ENCODE measurements around the gene CYP27C1. TPM values are rescaled to one million over a fixed set of nuclear protein-coding genes. Genes with fewer than 3 reads are reported as not detected.

Gene CYP27C1
- total and polyA plus RNA-seq, 4 donors, result 0.02 to 0.14 (median 0.07) TPM

- Histone ChIP-seq H3K9ac (ENCODE audit: low read depth in 1 of 2, low read length in 2 of 2) (no peak overlapping the region), H3K27ac (ENCODE audit: low read depth in 1 of 2, low read length in 2 of 2) (no peak overlapping the region), H3K36me3 (ENCODE audit: control insufficient read depth in 4 of 4, insufficient read depth in 3 of 4, low read depth in 1 of 4, low read length in 3 of 4) (no peaks in the 10 kb centered on the region), H3K4me1 (ENCODE audit: control insufficient read depth in 4 of 4, insufficient read depth in 4 of 4, low read length in 3 of 4) (peaks cover 0 to 14% (median 11%) of the 10 kb centered on the region in 4 donors), H3K27me3 (ENCODE audit: control insufficient read depth in 4 of 4, insufficient read depth in 4 of 4, low read length in 3 of 4) (no peaks in the 10 kb centered on the region), H3K9me3 (ENCODE audit: control insufficient read depth in 4 of 4, low read length in 3 of 4) (no peaks in the 10 kb centered on the region), H3K4me3 (ENCODE audit: low read depth in 1 of 3, low read length in 3 of 3) (no peak overlapping the region)
- WGBS, result 79% methylated on average over 12 of the region's 12 CpGs
- DNase-seq (ENCODE audit: low spot score), result no peak
- TF ChIP-seq HNF4A (conservative IDR thresholded peaks at IDR 0.05) (no peak), SP1 (IDR thresholded peaks at IDR 0.05) (no peak), MAX (IDR thresholded peaks at IDR 0.05) (no peak), JUND (IDR thresholded peaks at IDR 0.05) (no peak), YY1 (IDR thresholded peaks at IDR 0.05) (no peak), ATF3 (IDR thresholded peaks at IDR 0.05) (no peak), FOXA1 (IDR thresholded peaks at IDR 0.05) (no peak)
These were observed 58.6 kb downstream of the CYP27C1 start for GRCh38 chr2:127161176-127162136.

- no peak for DNase-seq (ENCODE audit: low spot score)
- Histone ChIP-seq H3K9ac (ENCODE audit: low read depth in 1 of 2, low read length in 2 of 2) (no peak overlapping the region), H3K4me1 (ENCODE audit: control insufficient read depth in 4 of 4, insufficient read depth in 4 of 4, low read length in 3 of 4) (peaks cover 0 to 6% (median 3%) of the 10 kb centered on the region in 4 donors), H3K27me3 (ENCODE audit: control insufficient read depth in 4 of 4, insufficient read depth in 4 of 4, low read length in 3 of 4) (no peaks in the 10 kb centered on the region), H3K36me3 (ENCODE audit: control insufficient read depth in 4 of 4, insufficient read depth in 3 of 4, low read depth in 1 of 4, low read length in 3 of 4) (no peaks in the 10 kb centered on the region), H3K27ac (ENCODE audit: low read depth in 1 of 2, low read length in 2 of 2) (no peak overlapping the region), H3K4me3 (ENCODE audit: low read depth in 1 of 3, low read length in 3 of 3) (no peak overlapping the region), H3K9me3 (ENCODE audit: control insufficient read depth in 4 of 4, low read length in 3 of 4) (no peaks in the 10 kb centered on the region)
- TF ChIP-seq RAD21 (IDR thresholded peaks at IDR 0.05) (no peak), HNF4G (IDR thresholded peaks at IDR 0.05) (no peak), GABPA (IDR thresholded peaks at IDR 0.05 in 1 of 2, conservative IDR thresholded peaks at IDR 0.05 in 1 of 2) (no peak), HNF4A (conservative IDR thresholded peaks at IDR 0.05) (no peak), TAF1 (conservative IDR thresholded peaks at IDR 0.05) (no peak), SP1 (IDR thresholded peaks at IDR 0.05) (no peak), REST (IDR thresholded peaks at IDR 0.05) (no peak), MAX (IDR thresholded peaks at IDR 0.05) (no peak), FOXA1 (IDR thresholded peaks at IDR 0.05) (no peak), NR2F2 (IDR thresholded peaks at IDR 0.05) (no peak), RXRA (IDR thresholded peaks at IDR 0.05) (no peak), EGR1 (IDR thresholded peaks at IDR 0.05; ENCODE audit: low read depth in 2 of 2) (no peak), FOXA2 (IDR thresholded peaks at IDR 0.05) (no peak), JUND (IDR thresholded peaks at IDR 0.05) (no peak), CTCF (IDR thresholded peaks at IDR 0.05; ENCODE audit: low read depth, low read length, missing input control) (no peak), YY1 (IDR thresholded peaks at IDR 0.05) (no peak), ATF3 (IDR thresholded peaks at IDR 0.05) (no peak)
- 81% methylated on average over 3 of the region's 3 CpGs for WGBS
These were observed 59.4 kb downstream of the CYP27C1 start for GRCh38 chr2:127160676-127161075.

Data from liver (tissue), 9 donors.